AML-193 (cell line): Measurements from ENCODE around the gene ITGA11.

Source experiments
- DNase-seq, 2 experiments: peaks; one replicate each; lab custom pipeline; 2025; lab: John Stamatoyannopoulos, UW

The ITGA11 gene

GRCh38 chr15:68389936-68390817, 41.8 kb downstream of the ITGA11 start:
- DNase-seq: peak; percentile 16 to 35

GRCh38 chr15:68389041-68389930, 42.7 kb downstream of the ITGA11 start:
- no peak for DNase-seq

GRCh38 chr15:68387381-68388143, 44.4 kb downstream of the ITGA11 start:
- DNase-seq: no peak

- DNase-seq: no peak
Observed at GRCh38 chr15:68386587-68387288, 45.2 kb downstream of the ITGA11 start.

GRCh38 chr15:68385671-68386586, 46.0 kb downstream of the ITGA11 start:
- no peak for DNase-seq

- DNase-seq: no peak
Observed at GRCh38 chr15:68385240-68385561, 46.8 kb downstream of the ITGA11 start.

GRCh38 chr15:68384451-68385239, 47.3 kb downstream of the ITGA11 start:
- DNase-seq: no peak

- peak; percentile 31 to 50 for DNase-seq
Observed at GRCh38 chr15:68383161-68384074, 48.5 kb downstream of the ITGA11 start.

GRCh38 chr15:68382286-68383007, 49.5 kb downstream of the ITGA11 start:
- no peak for DNase-seq

GRCh38 chr15:68380456-68380855, 51.5 kb downstream of the ITGA11 start:
- DNase-seq: no peak

- no peak for DNase-seq
Observed at GRCh38 chr15:68379759-68380290, 52.1 kb downstream of the ITGA11 start.

GRCh38 chr15:68379058-68379758, 52.8 kb downstream of the ITGA11 start:
- no peak for DNase-seq

- no peak for DNase-seq
Observed at GRCh38 chr15:68378595-68378994, 53.4 kb downstream of the ITGA11 start.

- no peak for DNase-seq
Observed at GRCh38 chr15:68377766-68378165, 54.2 kb downstream of the ITGA11 start.

- no peak for DNase-seq
Observed at GRCh38 chr15:68376447-68377060, 55.4 kb downstream of the ITGA11 start.

GRCh38 chr15:68375716-68376220, 56.2 kb downstream of the ITGA11 start:
- DNase-seq: no peak
